Measurements from ENCODE around the gene KDM4C. TPM values are rescaled to one million over a fixed set of nuclear protein-coding genes. Genes with fewer than 3 reads are reported as not detected.

Gene KDM4C
- total and polyA plus RNA-seq, 12 donors = 6.1 to 18.2 (median 14.6) TPM

DNA sequence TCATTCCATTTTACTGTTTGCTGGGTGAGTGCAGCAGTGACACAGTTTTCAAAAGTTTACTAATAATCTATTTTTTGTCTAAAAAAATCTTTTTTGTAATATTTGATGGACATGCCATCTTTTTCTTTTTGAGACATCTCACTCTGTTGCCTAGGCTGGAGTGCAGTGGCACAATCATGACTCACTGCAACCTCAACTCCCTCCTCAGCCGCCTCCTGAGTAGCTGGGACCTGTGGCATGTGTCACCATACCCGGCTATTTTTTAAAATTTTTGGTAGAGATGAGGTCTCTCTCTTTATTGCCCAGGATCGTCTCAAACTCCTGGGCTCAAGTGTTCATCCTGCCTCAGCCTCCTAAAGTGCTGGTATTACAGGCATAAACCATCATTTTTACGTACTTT lies 86.0 kb downstream of the KDM4C start:
- H3K36me3 ChIP-seq = peaks cover 0 to 6% (median 0%) of the 10 kb centered on the region in 9 donors
- no peaks in the 10 kb centered on the region for H3K9me3 ChIP-seq
- TF ChIP-seq, protein P1, sequence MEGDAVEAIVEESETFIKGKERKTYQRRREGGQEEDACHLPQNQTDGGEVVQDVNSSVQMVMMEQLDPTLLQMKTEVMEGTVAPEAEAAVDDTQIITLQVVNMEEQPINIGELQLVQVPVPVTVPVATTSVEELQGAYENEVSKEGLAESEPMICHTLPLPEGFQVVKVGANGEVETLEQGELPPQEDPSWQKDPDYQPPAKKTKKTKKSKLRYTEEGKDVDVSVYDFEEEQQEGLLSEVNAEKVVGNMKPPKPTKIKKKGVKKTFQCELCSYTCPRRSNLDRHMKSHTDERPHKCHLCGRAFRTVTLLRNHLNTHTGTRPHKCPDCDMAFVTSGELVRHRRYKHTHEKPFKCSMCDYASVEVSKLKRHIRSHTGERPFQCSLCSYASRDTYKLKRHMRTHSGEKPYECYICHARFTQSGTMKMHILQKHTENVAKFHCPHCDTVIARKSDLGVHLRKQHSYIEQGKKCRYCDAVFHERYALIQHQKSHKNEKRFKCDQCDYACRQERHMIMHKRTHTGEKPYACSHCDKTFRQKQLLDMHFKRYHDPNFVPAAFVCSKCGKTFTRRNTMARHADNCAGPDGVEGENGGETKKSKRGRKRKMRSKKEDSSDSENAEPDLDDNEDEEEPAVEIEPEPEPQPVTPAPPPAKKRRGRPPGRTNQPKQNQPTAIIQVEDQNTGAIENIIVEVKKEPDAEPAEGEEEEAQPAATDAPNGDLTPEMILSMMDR (IDR thresholded peaks at IDR 0.05) = no peak
- DNase-seq = no peak
- no peak overlapping the region for H3K27ac ChIP-seq
- H3K27me3 ChIP-seq = no peaks in the 10 kb centered on the region
- 95 to 96% methylated on average over 4 of the region's 4 CpGs for WGBS, 2 donors
- no peak overlapping the region for H3K4me3 ChIP-seq
- intact Hi-C loops (cut with DNase I) = loop anchor here in 1 of 10 donors (10.0 kb wide), 1 partner anchor 59 kb away; no protein-coding TSS in a partner anchor
- peaks cover 0 to 9% (median 0%) of the 10 kb centered on the region in 9 donors for H3K4me1 ChIP-seq
- ATAC-seq = no peak

DNA sequence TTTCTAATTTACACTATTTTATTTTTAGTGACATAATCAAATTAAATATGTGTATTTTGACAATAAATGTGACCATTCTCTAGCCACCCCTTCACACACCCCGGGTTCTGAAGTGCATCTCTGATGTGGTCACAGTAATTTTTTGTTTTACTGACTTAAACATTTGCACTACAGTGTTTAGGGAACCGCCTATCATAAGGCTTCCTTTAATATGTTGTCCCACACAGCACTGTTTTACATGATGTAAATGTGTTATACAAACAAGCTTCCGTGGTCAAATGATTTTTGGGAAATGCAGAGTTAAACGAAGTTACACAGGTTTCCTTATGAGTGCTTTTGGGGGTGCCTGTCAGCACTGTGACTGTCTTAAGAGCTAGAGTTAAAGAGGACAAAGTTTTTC lies 86.5 kb downstream of the KDM4C start:
- 96% methylated on average over 4 of the region's 4 CpGs for WGBS, 2 donors
- H3K36me3 ChIP-seq = peaks cover 0 to 7% (median 0%) of the 10 kb centered on the region in 9 donors
- TF ChIP-seq, protein P1 (IDR thresholded peaks at IDR 0.05) = no peak
- H3K4me1 ChIP-seq = peaks cover 0 to 7% (median 0%) of the 10 kb centered on the region in 9 donors
- no peak overlapping the region for H3K4me3 ChIP-seq
- ATAC-seq (no peak), DNase-seq (no peak)
- H3K9me3 ChIP-seq = no peaks in the 10 kb centered on the region
- no peaks in the 10 kb centered on the region for H3K27me3 ChIP-seq
- intact Hi-C loops (cut with DNase I) = loop anchor here in 1 of 10 donors (10.0 kb wide), 1 partner anchor 59 kb away; no protein-coding TSS in a partner anchor
- no peak overlapping the region for H3K27ac ChIP-seq

DNA sequence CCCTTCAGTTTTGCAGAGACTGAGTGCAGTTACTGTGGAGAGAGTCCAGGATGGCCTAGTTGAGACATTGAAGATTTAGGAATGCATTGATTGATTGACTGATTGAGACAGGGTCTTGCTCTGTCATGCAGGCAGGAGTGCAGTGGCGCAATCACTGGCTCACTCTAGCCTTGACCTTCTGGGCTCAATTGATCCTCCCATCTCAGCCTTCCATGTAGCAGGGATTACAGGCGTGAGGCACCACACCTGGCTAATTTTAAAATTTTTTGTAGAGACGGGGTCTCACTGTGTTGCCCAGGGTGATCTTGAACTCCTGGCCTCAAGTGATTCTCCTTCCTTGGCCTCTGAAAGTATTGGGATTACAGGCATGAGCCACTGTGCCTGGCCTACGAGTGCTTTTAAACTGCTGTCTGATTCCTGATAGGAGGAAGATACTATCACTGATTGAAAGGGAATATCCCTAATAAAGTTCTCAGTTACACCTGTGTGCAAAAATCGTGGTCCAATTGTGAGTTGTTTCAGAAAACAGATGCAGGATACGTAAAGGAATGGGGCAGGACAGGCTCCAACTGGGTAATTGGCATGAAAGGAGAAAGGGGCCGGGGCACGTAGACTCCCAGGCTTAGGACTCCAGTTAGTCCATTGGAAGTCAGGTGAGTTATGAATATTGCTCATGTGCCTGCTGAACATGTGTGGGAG lies 87.5 kb downstream of the KDM4C start:
- WGBS, 2 donors = 95 to 96% methylated on average over 8 of the region's 8 CpGs

DNA sequence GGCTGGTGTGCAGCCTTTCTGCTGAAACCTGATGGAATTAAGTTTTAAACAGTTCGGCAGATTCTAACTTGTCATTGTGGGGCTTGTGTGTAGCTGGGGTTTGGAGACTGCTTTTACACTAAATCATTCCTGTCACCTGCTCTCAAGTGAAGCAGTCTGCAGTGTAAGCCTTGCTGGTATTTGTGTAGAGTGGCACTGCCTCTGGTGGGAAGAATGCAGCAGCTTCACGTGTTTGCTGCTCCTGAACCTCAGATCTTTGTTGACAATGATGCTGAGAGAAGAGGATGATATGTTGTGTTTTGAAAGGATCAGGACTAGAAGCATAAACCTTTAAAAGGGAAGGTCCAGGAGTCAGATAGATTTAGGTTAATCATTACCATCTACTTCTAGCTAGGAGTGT lies 88.1 kb downstream of the KDM4C start:
- Histone ChIP-seq H3K4me1 (peaks cover 0 to 7% (median 0%) of the 10 kb centered on the region in 9 donors), H3K27me3 (no peaks in the 10 kb centered on the region), H3K27ac (no peak overlapping the region), H3K9me3 (no peaks in the 10 kb centered on the region), H3K36me3 (peaks cover 0 to 23% (median 0%) of the 10 kb centered on the region in 9 donors), H3K4me3 (no peak overlapping the region)
- intact Hi-C loops (cut with DNase I) = loop anchor here in 1 of 10 donors (10.0 kb wide), 1 partner anchor 61 kb away; no protein-coding TSS in a partner anchor
- TF ChIP-seq, protein P1 (IDR thresholded peaks at IDR 0.05) = peak in 7 of 9 donors; percentile 28 to 60 (median 41)
- WGBS, 2 donors = 46 to 64% methylated on average over 2 of the region's 2 CpGs
- ATAC-seq (peak in 6 of 8 donors; percentile 50 to 74 (median 61)), DNase-seq (no peak)

More for the DNA sequence above, 87.5 kb downstream of the KDM4C start:
- intact Hi-C loops (cut with DNase I) = loop anchor here in 1 of 10 donors (10.0 kb wide), 1 partner anchor 60 kb away; no protein-coding TSS in a partner anchor
- DNase-seq (no peak), ATAC-seq (peak in 1 of 8 donors; percentile 26)
- Histone ChIP-seq H3K27me3 (no peaks in the 10 kb centered on the region), H3K9me3 (no peaks in the 10 kb centered on the region), H3K36me3 (peaks cover 0 to 17% (median 0%) of the 10 kb centered on the region in 9 donors), H3K27ac (no peak overlapping the region), H3K4me1 (peaks cover 0 to 7% (median 0%) of the 10 kb centered on the region in 9 donors), H3K4me3 (no peak overlapping the region)
- TF ChIP-seq, protein P1 (IDR thresholded peaks at IDR 0.05) = no peak
